ENCODE results near the gene HOXD10. TPM values are rescaled to one million over a fixed set of nuclear protein-coding genes. Genes with fewer than 3 reads are reported as not detected.
A peak's percentile ranks its signal among the peaks of the same experiment; 100 is the strongest.

HOXD10 gene
- polyA plus RNA-seq, 1 donor from 2014 or later: not detected

DNA sequence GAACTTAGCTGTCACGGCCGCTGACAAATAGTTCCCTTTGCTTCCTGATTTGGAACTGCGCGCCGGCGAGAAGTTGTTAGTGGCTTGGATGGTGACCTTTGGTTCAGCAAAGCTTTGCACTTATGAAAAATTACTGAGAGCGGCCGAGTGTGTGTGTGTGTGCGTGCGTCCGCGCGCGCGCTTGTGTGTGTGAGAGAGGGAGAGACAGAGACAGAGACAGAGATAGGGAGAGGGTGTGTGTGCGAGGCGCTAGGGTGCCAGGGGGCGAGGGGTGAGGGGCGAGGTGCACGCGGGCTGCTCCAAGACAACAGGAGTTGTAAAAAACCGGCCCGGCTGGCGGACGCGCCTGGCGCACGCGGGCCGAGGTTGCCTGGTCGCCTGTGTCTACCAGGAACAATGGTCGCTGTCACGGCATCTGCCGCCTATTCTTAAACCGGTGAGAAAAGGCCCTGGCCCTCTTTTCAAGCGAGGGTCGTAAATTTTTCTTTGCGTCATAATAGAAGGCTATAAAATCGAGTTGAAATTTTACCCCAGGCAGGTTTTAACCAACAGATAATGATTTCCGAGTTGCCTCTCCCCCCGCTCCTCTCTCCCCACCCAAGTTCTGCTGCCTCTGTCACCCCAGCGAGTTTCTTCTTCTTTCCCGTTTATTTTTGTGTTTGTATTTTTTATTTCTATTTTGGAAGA lies 41.1 kb downstream of the HOXD10 start:
- Histone ChIP-seq H4K20me1 (ENCODE audit: insufficient read depth) (no peaks in the 10 kb centered on the region), H3K79me2 (replicated peaks; ENCODE audit: insufficient read depth, low read length) (no peaks in the 10 kb centered on the region), H3F3A (ENCODE audit: insufficient read depth, low read length, poor library complexity, severe bottlenecking) (no peaks in the 10 kb centered on the region), H3K9ac (ENCODE audit: low read length) (no peak overlapping the region), H3K36me3 (ENCODE audit: insufficient read depth, low read length) (no peaks in the 10 kb centered on the region), H3K9me2 (ENCODE audit: insufficient read depth, low read length) (no peaks in the 10 kb centered on the region), H3K27ac (ENCODE audit: low read length) (no peak overlapping the region), H3K9me3 (ENCODE audit: low read length) (peaks cover 22% of the 10 kb centered on the region), H3K4me3 (ENCODE audit: low read length) (no peak overlapping the region), H2AFZ (ENCODE audit: low read depth, low read length) (no peak overlapping the region), H3K27me3 (ENCODE audit: insufficient read depth, low read depth, low read length) (peaks cover 100% of the 10 kb centered on the region), H3K4me2 (ENCODE audit: low read length) (no peak overlapping the region)
- peak; percentile 97 for TF ChIP-seq EZH2 (IDR thresholded peaks at IDR 0.05; ENCODE audit: borderline replicate concordance, insufficient read depth, low read length, poor library complexity, severe bottlenecking)
- TF ChIP-seq EP300 (conservative IDR thresholded peaks at IDR 0.05; ENCODE audit: poor library complexity, severe bottlenecking): no peak

- H2AFZ ChIP-seq (ENCODE audit: low read depth, low read length): no peak overlapping the region
- H3K27ac ChIP-seq (ENCODE audit: low read length): no peak overlapping the region
- H3K9me3 ChIP-seq (ENCODE audit: low read length): peaks cover 22% of the 10 kb centered on the region
- no peak overlapping the region for H3K4me3 ChIP-seq (ENCODE audit: low read length)
- H3K4me2 ChIP-seq (ENCODE audit: low read length): no peak overlapping the region
- no peaks in the 10 kb centered on the region for H3K36me3 ChIP-seq (ENCODE audit: insufficient read depth, low read length)
- no peaks in the 10 kb centered on the region for H3K9me2 ChIP-seq (ENCODE audit: insufficient read depth, low read length)
- H3K27me3 ChIP-seq (ENCODE audit: insufficient read depth, low read depth, low read length): peaks cover 100% of the 10 kb centered on the region
- no peaks in the 10 kb centered on the region for H3K79me2 ChIP-seq (replicated peaks; ENCODE audit: insufficient read depth, low read length)
- TF ChIP-seq POLR2AphosphoS5 (IDR thresholded peaks at IDR 0.05) (peak; percentile 37), CTCF (IDR thresholded peaks at IDR 0.05; ENCODE audit: poor library complexity, severe bottlenecking) (no peak), EZH2 (IDR thresholded peaks at IDR 0.05; ENCODE audit: borderline replicate concordance, insufficient read depth, low read length, poor library complexity, severe bottlenecking) (peak; percentile 14), RAD21 (conservative IDR thresholded peaks at IDR 0.05) (no peak)
- H3F3A ChIP-seq (ENCODE audit: insufficient read depth, low read length, poor library complexity, severe bottlenecking): no peaks in the 10 kb centered on the region
- H3K9ac ChIP-seq (ENCODE audit: low read length): no peak overlapping the region
- H4K20me1 ChIP-seq (ENCODE audit: insufficient read depth): no peaks in the 10 kb centered on the region
These were observed 41.6 kb downstream of the HOXD10 start for GRCh38 chr2:176158186-176158591.

- no peaks in the 10 kb centered on the region for H3K79me2 ChIP-seq (replicated peaks; ENCODE audit: insufficient read depth, low read length)
- H3K27ac ChIP-seq (ENCODE audit: low read length): no peak overlapping the region
- TF ChIP-seq MXI1 (conservative IDR thresholded peaks at IDR 0.05; ENCODE audit: poor library complexity, severe bottlenecking): no peak
- TF ChIP-seq POLR2AphosphoS5 (IDR thresholded peaks at IDR 0.05): no peak
- no peak for TF ChIP-seq RAD21 (conservative IDR thresholded peaks at IDR 0.05)
- TF ChIP-seq SMC3 (conservative IDR thresholded peaks at IDR 0.05; ENCODE audit: poor library complexity): no peak
- no peak for TF ChIP-seq CTCF (IDR thresholded peaks at IDR 0.05; ENCODE audit: poor library complexity, severe bottlenecking)
- TF ChIP-seq TAF1 (IDR thresholded peaks at IDR 0.05; ENCODE audit: low read depth): no peak
- no peak for TF ChIP-seq EZH2 (IDR thresholded peaks at IDR 0.05; ENCODE audit: borderline replicate concordance, insufficient read depth, low read length, poor library complexity, severe bottlenecking)
- TF ChIP-seq, protein P1, sequence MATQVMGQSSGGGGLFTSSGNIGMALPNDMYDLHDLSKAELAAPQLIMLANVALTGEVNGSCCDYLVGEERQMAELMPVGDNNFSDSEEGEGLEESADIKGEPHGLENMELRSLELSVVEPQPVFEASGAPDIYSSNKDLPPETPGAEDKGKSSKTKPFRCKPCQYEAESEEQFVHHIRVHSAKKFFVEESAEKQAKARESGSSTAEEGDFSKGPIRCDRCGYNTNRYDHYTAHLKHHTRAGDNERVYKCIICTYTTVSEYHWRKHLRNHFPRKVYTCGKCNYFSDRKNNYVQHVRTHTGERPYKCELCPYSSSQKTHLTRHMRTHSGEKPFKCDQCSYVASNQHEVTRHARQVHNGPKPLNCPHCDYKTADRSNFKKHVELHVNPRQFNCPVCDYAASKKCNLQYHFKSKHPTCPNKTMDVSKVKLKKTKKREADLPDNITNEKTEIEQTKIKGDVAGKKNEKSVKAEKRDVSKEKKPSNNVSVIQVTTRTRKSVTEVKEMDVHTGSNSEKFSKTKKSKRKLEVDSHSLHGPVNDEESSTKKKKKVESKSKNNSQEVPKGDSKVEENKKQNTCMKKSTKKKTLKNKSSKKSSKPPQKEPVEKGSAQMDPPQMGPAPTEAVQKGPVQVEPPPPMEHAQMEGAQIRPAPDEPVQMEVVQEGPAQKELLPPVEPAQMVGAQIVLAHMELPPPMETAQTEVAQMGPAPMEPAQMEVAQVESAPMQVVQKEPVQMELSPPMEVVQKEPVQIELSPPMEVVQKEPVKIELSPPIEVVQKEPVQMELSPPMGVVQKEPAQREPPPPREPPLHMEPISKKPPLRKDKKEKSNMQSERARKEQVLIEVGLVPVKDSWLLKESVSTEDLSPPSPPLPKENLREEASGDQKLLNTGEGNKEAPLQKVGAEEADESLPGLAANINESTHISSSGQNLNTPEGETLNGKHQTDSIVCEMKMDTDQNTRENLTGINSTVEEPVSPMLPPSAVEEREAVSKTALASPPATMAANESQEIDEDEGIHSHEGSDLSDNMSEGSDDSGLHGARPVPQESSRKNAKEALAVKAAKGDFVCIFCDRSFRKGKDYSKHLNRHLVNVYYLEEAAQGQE (IDR thresholded peaks at IDR 0.05; ENCODE audit: borderline replicate concordance): no peak
- TF ChIP-seq EP300 (conservative IDR thresholded peaks at IDR 0.05; ENCODE audit: poor library complexity, severe bottlenecking): no peak
These were observed 42.5 kb downstream of the HOXD10 start for GRCh38 chr2:176158855-176159662.

More at GRCh38 chr2:176158855-176159662, 42.5 kb downstream of the HOXD10 start:
- H3K9me3 ChIP-seq (ENCODE audit: low read length): peaks cover 28% of the 10 kb centered on the region
- no peak overlapping the region for H3K9ac ChIP-seq (ENCODE audit: low read length)
- H2AFZ ChIP-seq (ENCODE audit: low read depth, low read length): no peak overlapping the region
- no peaks in the 10 kb centered on the region for H3K9me2 ChIP-seq (ENCODE audit: insufficient read depth, low read length)
- no peaks in the 10 kb centered on the region for H3K36me3 ChIP-seq (ENCODE audit: insufficient read depth, low read length)
- H3F3A ChIP-seq (ENCODE audit: insufficient read depth, low read length, poor library complexity, severe bottlenecking): no peaks in the 10 kb centered on the region
- no peaks in the 10 kb centered on the region for H4K20me1 ChIP-seq (ENCODE audit: insufficient read depth)
- H3K4me2 ChIP-seq (ENCODE audit: low read length): no peak overlapping the region
- peaks cover 100% of the 10 kb centered on the region for H3K27me3 ChIP-seq (ENCODE audit: insufficient read depth, low read depth, low read length)
- no peak overlapping the region for H3K4me3 ChIP-seq (ENCODE audit: low read length)
